K562 (cell line): ENCODE data around the gene SLC10A3. TPM values are rescaled to one million over a fixed set of nuclear protein-coding genes. Genes with fewer than 3 reads are reported as not detected.

Source experiments
- BCL6 ChIP-seq: fragments of 250-450 bp; sonication (Bioruptor Pico); IDR thresholded peaks from 2 replicates; pipeline ENCODE4 v1.4.0; 2020
- CEBPG ChIP-seq, 3 experiments: fragments of 200-800 bp in 1 of 3; sonication (Bioruptor generic) in 1 of 3; sonication (generic) in 1 of 3; formaldehyde crosslinking in 1 of 3; IDR thresholded peaks in 2 of 3; conservative IDR thresholded peaks in 1 of 3; 2 replicates each; pipeline versions ENCODE4 v1.6.1 to v1.8.0; 2016 to 2022; ENCODE audit warnings: missing compliant biosample characterization in 2 of 3, missing genetic modification characterization in 2 of 3, mild to moderate bottlenecking in 1 of 3, missing genetic modification reagents in 1 of 3
- CREB1 ChIP-seq, 2 experiments: sonication (generic) in 1 of 2; formaldehyde crosslinking in 1 of 2; IDR thresholded peaks; 2 replicates each; pipeline versions ENCODE4 v1.6.1 to v1.8.0; 2012 to 2022; ENCODE audit warnings: inconsistent platforms in 1 of 2, mild to moderate bottlenecking in 1 of 2, missing genetic modification reagents in 1 of 2, moderate library complexity in 1 of 2
- DEAF1 ChIP-seq: fragments of 450-650 bp; formaldehyde crosslinking; IDR thresholded peaks from 2 replicates; pipeline ENCODE4 v1.4.0; 2020; ENCODE audit warnings: mild to moderate bottlenecking, moderate library complexity
- DPF2 ChIP-seq: fragments of 450-650 bp; IDR thresholded peaks from 2 replicates; pipeline ENCODE4 v1.6.1; 2016
- ETV6 ChIP-seq, 3 experiments: fragments of 150-350 bp in 1 of 3; sonication (generic) in 1 of 3; formaldehyde crosslinking in 1 of 3; IDR thresholded peaks; 2 replicates each; pipeline versions ENCODE4 v1.6.1 to v1.8.0; 2014 to 2022; ENCODE audit warnings: borderline replicate concordance in 2 of 3, low read depth in 2 of 3, antibody characterized with exemption in 1 of 3, low read length in 1 of 3, mild to moderate bottlenecking in 1 of 3, missing genetic modification reagents in 1 of 3
- HNRNPH1 ChIP-seq: fragments of 200-400 bp; formaldehyde crosslinking; optimal IDR thresholded peaks from 2 replicates; pipeline ENCODE3; 2017; ENCODE audit warnings: low read depth, mild to moderate bottlenecking, low read length, moderate library complexity
- HNRNPLL ChIP-seq: fragments of 200-400 bp; formaldehyde crosslinking; IDR thresholded peaks from 2 replicates; pipeline ENCODE4 v1.6.1; 2017; ENCODE audit warnings: low read length, low read depth, mild to moderate bottlenecking; ENCODE audit not compliant: poor library complexity, severe bottlenecking
- L3MBTL2 ChIP-seq: fragments of 450-650 bp; IDR thresholded peaks from 2 replicates; pipeline ENCODE4 v1.6.1; 2016; ENCODE audit warnings: mild to moderate bottlenecking, moderate library complexity
- MAFG ChIP-seq: fragments of 450-650 bp; conservative IDR thresholded peaks from 2 replicates; pipeline ENCODE4 v1.6.1; 2016; ENCODE audit warnings: missing genetic modification characterization, missing compliant biosample characterization
- MTA1 ChIP-seq: fragments of 450-650 bp; IDR thresholded peaks from 2 replicates; pipeline ENCODE4 v1.6.1; 2017; ENCODE audit warnings: borderline replicate concordance
- POLR2G ChIP-seq: fragments of 200-400 bp; formaldehyde crosslinking; IDR thresholded peaks from 2 replicates; pipeline ENCODE4 v1.6.1; 2017; ENCODE audit warnings: low read depth, mild to moderate bottlenecking, antibody characterized with exemption, low read length, moderate library complexity
- PRPF4 ChIP-seq: fragments of 200-400 bp; formaldehyde crosslinking; IDR thresholded peaks from one replicate; pipeline ENCODE4 v1.6.1; 2017; ENCODE audit warnings: low read length, low read depth, mild to moderate bottlenecking; ENCODE audit not compliant: insufficient read depth, poor library complexity, severe bottlenecking
- PYGO2 ChIP-seq: fragments of 450-650 bp; IDR thresholded peaks from 2 replicates; pipeline ENCODE4 v1.6.1; 2016; ENCODE audit warnings: mild to moderate bottlenecking, missing genetic modification characterization, moderate library complexity, missing compliant biosample characterization
- RNF2 ChIP-seq: sonication (generic); IDR thresholded peaks from 2 replicates; pipeline ENCODE4 v1.6.1; 2016
- SPI1 ChIP-seq: IDR thresholded peaks from 2 replicates; pipeline ENCODE4 v1.6.1; 2011; ENCODE audit warnings: low read depth, low read length, control low read depth, borderline replicate concordance
- SREBF2 ChIP-seq: sonication (generic); formaldehyde crosslinking; IDR thresholded peaks from 2 replicates; pipeline ENCODE4 v1.4.0; 2020; ENCODE audit warnings: mild to moderate bottlenecking, missing genetic modification reagents
- TBP ChIP-seq: optimal IDR thresholded peaks from 2 replicates; pipeline ENCODE3; 2011; ENCODE audit warnings: low read depth, low read length, improper control_type of control experiment
- TRIM28 ChIP-seq: fragments of 450-650 bp; IDR thresholded peaks from 2 replicates; pipeline ENCODE4 v1.6.1; 2017
- U2AF2 ChIP-seq: fragments of 200-400 bp; formaldehyde crosslinking; optimal IDR thresholded peaks from 2 replicates; pipeline ENCODE3; 2017; ENCODE audit warnings: low read depth, mild to moderate bottlenecking, low read length
- ZNF134 ChIP-seq: fragments of 250-450 bp; sonication (Bioruptor Pico); conservative IDR thresholded peaks from 2 replicates; pipeline ENCODE4 v1.4.0; 2020
- ZNF3 ChIP-seq: fragments of 250-450 bp; sonication (Bioruptor Pico); IDR thresholded peaks from 2 replicates; pipeline ENCODE4 v1.5.0; 2021; ENCODE audit warnings: mild to moderate bottlenecking, moderate library complexity
- ZNF696 ChIP-seq: fragments of 250-450 bp; sonication (Bioruptor Pico); conservative IDR thresholded peaks from 2 replicates; pipeline ENCODE4 v1.4.0; 2020; ENCODE audit warnings: mild to moderate bottlenecking, moderate library complexity
- ZNF75A ChIP-seq: fragments of 450-650 bp; formaldehyde crosslinking; IDR thresholded peaks from 2 replicates; pipeline ENCODE4 v1.4.0; 2020; ENCODE audit warnings: mild to moderate bottlenecking
- polyA plus RNA-seq, 8 experiments: library from polyadenylated mRNA; depleted of rRNA in 4 of 8; stranded (reverse) in 5 of 8; unstranded in 3 of 8; fragments of >200 nt; fragmentation: Nextera tagmentation in 2 of 8; fragmentation: Illumina TruSeq in 1 of 8; extraction: Ambion mirVana in 2 of 8; extraction: Trizol in 1 of 8; gene quantifications; 2 replicates each; pipeline versions ENCODE4 v1.2.1 to v1.2.3, GENCODE V29; 2011 to 2014; ENCODE audit warnings: inconsistent platforms in 1 of 8, missing spikeins in 1 of 8
- total RNA-seq, 7 experiments: library from RNA; depleted of rRNA in 6 of 7; stranded (reverse); fragments of >200 nt in 6 of 7; fragmentation: Illumina TruSeq in 2 of 7; extraction: Trizol in 2 of 7; gene quantifications; 2 replicates each; pipeline versions ENCODE4 v1.2.1 to v1.2.3, GENCODE V29; 2011 to 2021; ENCODE audit warnings: low replicate concordance in 1 of 7
- TF ChIP-seq, protein P1 (sequence below): fragments of 450-650 bp; IDR thresholded peaks from 2 replicates; pipeline ENCODE4 v1.6.1; 2018; ENCODE audit warnings: mild to moderate bottlenecking, low read depth; ENCODE audit not compliant: partially characterized antibody
- TF ChIP-seq, protein P2 (sequence below): fragments of 250-450 bp; sonication (Bioruptor Pico); IDR thresholded peaks from 2 replicates; pipeline ENCODE4 v1.8.0; 2022; ENCODE audit warnings: inconsistent platforms

Gene SLC10A3
- total and polyA plus RNA-seq, 9 of the 15 experiments (the other 6 are each of a cell fraction or from before 2014, with no cell fraction given) = 5.2 to 30.6 (median 16.7) TPM

DNA sequence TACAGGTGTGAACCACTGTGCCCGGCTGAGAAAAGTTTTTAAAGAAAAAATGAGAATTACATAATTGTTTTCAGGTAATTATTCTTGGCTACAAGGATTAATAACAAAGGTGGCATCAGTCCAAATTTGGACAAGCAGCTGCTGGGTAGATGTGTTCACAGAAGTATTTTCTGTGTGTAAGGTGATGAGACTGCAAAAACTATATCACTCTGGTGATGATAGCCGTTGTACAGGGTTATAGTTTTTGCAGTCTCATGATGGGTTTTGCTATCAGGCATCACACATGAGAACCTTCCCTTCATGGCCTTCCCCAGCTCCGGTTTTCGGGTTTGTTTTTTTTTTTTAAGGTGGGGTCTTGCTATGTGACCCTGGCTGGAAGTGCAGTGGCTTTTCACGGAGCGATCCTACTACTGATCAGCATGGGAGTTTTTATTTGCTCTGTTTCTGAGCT lies 5.1 kb upstream of the SLC10A3 start (continued):
- TF ChIP-seq, protein P1, sequence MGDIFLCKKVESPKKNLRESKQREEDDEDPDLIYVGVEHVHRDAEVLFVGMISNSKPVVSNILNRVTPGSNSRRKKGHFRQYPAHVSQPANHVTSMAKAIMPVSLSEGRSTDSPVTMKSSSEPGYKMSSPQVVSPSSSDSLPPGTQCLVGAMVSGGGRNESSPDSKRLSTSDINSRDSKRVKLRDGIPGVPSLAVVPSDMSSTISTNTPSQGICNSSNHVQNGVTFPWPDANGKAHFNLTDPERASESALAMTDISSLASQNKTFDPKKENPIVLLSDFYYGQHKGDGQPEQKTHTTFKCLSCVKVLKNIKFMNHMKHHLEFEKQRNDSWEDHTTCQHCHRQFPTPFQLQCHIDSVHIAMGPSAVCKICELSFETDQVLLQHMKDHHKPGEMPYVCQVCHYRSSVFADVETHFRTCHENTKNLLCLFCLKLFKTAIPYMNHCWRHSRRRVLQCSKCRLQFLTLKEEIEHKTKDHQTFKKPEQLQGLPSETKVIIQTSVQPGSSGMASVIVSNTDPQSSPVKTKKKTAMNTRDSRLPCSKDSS = no peak
- TF ChIP-seq DEAF1 (CRISPR knock-in tag) = no peak
- TF ChIP-seq ZNF3 (CRISPR knock-in tag) = no peak
- no peak for TF ChIP-seq MTA1
- no peak for TF ChIP-seq PYGO2 (tag)
- peak; percentile 91 for TF ChIP-seq DPF2
- TF ChIP-seq RNF2 = no peak
- TF ChIP-seq TBP = no peak
- no peak for TF ChIP-seq PRPF4
- no peak for TF ChIP-seq U2AF2
- no peak for TF ChIP-seq BCL6
- no peak for TF ChIP-seq CEBPG (CRISPR knock-in tag; IDR thresholded peaks at IDR 0.05)
- TF ChIP-seq CEBPG (tag; conservative IDR thresholded peaks at IDR 0.05 in 1 of 2, IDR thresholded peaks at IDR 0.05 in 1 of 2) = no peak
- TF ChIP-seq L3MBTL2 = peak; percentile 32; the same call in 1 of the 2 replicates
- no peak for TF ChIP-seq ZNF134
- TF ChIP-seq HNRNPH1 = no peak
- TF ChIP-seq, protein P2, sequence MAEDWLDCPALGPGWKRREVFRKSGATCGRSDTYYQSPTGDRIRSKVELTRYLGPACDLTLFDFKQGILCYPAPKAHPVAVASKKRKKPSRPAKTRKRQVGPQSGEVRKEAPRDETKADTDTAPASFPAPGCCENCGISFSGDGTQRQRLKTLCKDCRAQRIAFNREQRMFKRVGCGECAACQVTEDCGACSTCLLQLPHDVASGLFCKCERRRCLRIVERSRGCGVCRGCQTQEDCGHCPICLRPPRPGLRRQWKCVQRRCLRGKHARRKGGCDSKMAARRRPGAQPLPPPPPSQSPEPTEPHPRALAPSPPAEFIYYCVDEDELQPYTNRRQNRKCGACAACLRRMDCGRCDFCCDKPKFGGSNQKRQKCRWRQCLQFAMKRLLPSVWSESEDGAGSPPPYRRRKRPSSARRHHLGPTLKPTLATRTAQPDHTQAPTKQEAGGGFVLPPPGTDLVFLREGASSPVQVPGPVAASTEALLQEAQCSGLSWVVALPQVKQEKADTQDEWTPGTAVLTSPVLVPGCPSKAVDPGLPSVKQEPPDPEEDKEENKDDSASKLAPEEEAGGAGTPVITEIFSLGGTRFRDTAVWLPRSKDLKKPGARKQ (CRISPR knock-in tag) = no peak
- TF ChIP-seq SREBF2 (CRISPR knock-in tag) = no peak
- TF ChIP-seq ZNF696 = no peak
- TF ChIP-seq ZNF75A (CRISPR knock-in tag) = no peak
- no peak for TF ChIP-seq SPI1
- no peak for TF ChIP-seq POLR2G
- TF ChIP-seq MAFG (tag) = peak; percentile 96
- no peak for TF ChIP-seq CREB1 (IDR thresholded peaks at IDR 0.05)
- no peak for TF ChIP-seq CREB1 (CRISPR knock-in tag; IDR thresholded peaks at IDR 0.05)
- TF ChIP-seq HNRNPLL = no peak
- no peak for TF ChIP-seq TRIM28
- TF ChIP-seq ETV6 (IDR thresholded peaks at IDR 0.05; ENCODE audit: borderline replicate concordance in 1 of 2, low read depth in 2 of 2, low read length in 1 of 2) = no peak
- TF ChIP-seq ETV6 (CRISPR knock-in tag; IDR thresholded peaks at IDR 0.05; ENCODE audit: borderline replicate concordance) = no peak
